Activated CD8-positive, alpha-beta T cell treated with anti-CD3 and anti-CD28 coated beads, Interleukin-2, amount 10 ng/mL, durations not matched to agents 7 days and 5 days (primary cell): ENCODE data around the gene ZFC3H1. TPM values are rescaled to one million over a fixed set of nuclear protein-coding genes. Genes with fewer than 3 reads are reported as not detected.
"Not testable (repeated sequence)": the region's sequence is repeated elsewhere in the genome, so short reads cannot be mapped to it uniquely, and the experiment has no call there.

Experiments used
- ATAC-seq: fragments of 150-1000 bp; cut with Tn5 transposase; one replicate; pipeline ENCODE4 v1.10.0; 2021; ENCODE audit warnings: moderate library complexity
- CTCF ChIA-PET: fragments of 350-600 bp; sonication (Branson Sonifier 250); formaldehyde crosslinking; loops from one replicate; lab custom pipeline; 2021; ENCODE audit warnings: antibody characterized with exemption; lab: Charles Lee
- POLR2A ChIA-PET: fragments of 350-600 bp; sonication (Branson Sonifier 250); formaldehyde crosslinking; loops from one replicate; lab custom pipeline; 2021; ENCODE audit warnings: antibody characterized with exemption; lab: Charles Lee
- DNase-seq: peaks from one replicate; pipeline ENCODE4 v3.0.0-alpha.2; 2020
- H3K27ac Mint-ChIP-seq: one replicate; pipeline ENCODE4 v1.8.0; 2021; ENCODE audit warnings: mild to moderate bottlenecking, mixed read lengths
- H3K27me3 Mint-ChIP-seq: one replicate; pipeline ENCODE4 v1.8.0; 2021; ENCODE audit warnings: low read depth, mixed read lengths
- H3K36me3 Mint-ChIP-seq: one replicate; pipeline ENCODE4 v1.8.0; 2021; ENCODE audit warnings: low read depth, mixed read lengths
- H3K4me1 Mint-ChIP-seq: one replicate; pipeline ENCODE4 v1.8.0; 2021; ENCODE audit warnings: low read depth, mixed read lengths
- H3K4me3 Mint-ChIP-seq: one replicate; pipeline ENCODE4 v1.8.0; 2021; ENCODE audit warnings: mild to moderate bottlenecking, mixed read lengths
- H3K9me3 Mint-ChIP-seq: one replicate; pipeline ENCODE4 v1.8.0; 2022; ENCODE audit warnings: mixed read lengths; ENCODE audit not compliant: insufficient read depth
- total RNA-seq, 2 experiments: library from RNA; stranded (reverse); gene quantifications; one replicate each; pipeline ENCODE4 v1.2.3, GENCODE V29; 2021

Gene ZFC3H1, protein sequence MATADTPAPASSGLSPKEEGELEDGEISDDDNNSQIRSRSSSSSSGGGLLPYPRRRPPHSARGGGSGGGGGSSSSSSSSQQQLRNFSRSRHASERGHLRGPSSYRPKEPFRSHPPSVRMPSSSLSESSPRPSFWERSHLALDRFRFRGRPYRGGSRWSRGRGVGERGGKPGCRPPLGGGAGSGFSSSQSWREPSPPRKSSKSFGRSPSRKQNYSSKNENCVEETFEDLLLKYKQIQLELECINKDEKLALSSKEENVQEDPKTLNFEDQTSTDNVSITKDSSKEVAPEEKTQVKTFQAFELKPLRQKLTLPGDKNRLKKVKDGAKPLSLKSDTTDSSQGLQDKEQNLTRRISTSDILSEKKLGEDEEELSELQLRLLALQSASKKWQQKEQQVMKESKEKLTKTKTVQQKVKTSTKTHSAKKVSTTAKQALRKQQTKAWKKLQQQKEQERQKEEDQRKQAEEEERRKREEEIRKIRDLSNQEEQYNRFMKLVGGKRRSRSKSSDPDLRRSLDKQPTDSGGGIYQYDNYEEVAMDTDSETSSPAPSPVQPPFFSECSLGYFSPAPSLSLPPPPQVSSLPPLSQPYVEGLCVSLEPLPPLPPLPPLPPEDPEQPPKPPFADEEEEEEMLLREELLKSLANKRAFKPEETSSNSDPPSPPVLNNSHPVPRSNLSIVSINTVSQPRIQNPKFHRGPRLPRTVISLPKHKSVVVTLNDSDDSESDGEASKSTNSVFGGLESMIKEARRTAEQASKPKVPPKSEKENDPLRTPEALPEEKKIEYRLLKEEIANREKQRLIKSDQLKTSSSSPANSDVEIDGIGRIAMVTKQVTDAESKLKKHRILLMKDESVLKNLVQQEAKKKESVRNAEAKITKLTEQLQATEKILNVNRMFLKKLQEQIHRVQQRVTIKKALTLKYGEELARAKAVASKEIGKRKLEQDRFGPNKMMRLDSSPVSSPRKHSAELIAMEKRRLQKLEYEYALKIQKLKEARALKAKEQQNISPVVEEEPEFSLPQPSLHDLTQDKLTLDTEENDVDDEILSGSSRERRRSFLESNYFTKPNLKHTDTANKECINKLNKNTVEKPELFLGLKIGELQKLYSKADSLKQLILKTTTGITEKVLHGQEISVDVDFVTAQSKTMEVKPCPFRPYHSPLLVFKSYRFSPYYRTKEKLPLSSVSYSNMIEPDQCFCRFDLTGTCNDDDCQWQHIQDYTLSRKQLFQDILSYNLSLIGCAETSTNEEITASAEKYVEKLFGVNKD (N-terminal part only)
- 10 to 100 TPM; 45.9 to 49.9 TPM for total RNA-seq

- H3K27me3 Mint-ChIP-seq: no peaks in the 10 kb centered on the region
- peak within 1 kb of the TSS; percentile 100 for H3K27ac Mint-ChIP-seq
- H3K4me1 Mint-ChIP-seq: peaks cover 38% of the 10 kb centered on the region
- DNase-seq: peak; percentile 96
- ChIA-PET POLR2A (interaction anchor here (0.6 to 3.0 kb wide), 23 partner anchors 9 to 1391 kb away, joined by 3 to 101 read pairs (median 6); partner anchors contain the start of genes RAB21, TBC1D15 and TMEM19), CTCF (interaction anchor here (0.9 to 4.2 kb wide), 8 partner anchors 10 to 175 kb away, joined by 3 to 41 read pairs (median 10); partner anchors contain the start of gene TMEM19)
- peaks cover 37% of the 10 kb centered on the region for H3K36me3 Mint-ChIP-seq
- ATAC-seq: peak; percentile 90
- H3K9me3 Mint-ChIP-seq: no peaks in the 10 kb centered on the region
- peak within 1 kb of the TSS; percentile 98 for H3K4me3 Mint-ChIP-seq
Measured at GRCh38 chr12:71663561-71664410, at the start of gene ZFC3H1, which contains the start of gene THAP2. ZFC3H1 (minus strand) TSS chr12:71663848; CDS start chr12:71663610, 238 bp downstream. THAP2 (plus strand) TSS chr12:71664301; CDS start chr12:71664510, 209 bp downstream.

DNA sequence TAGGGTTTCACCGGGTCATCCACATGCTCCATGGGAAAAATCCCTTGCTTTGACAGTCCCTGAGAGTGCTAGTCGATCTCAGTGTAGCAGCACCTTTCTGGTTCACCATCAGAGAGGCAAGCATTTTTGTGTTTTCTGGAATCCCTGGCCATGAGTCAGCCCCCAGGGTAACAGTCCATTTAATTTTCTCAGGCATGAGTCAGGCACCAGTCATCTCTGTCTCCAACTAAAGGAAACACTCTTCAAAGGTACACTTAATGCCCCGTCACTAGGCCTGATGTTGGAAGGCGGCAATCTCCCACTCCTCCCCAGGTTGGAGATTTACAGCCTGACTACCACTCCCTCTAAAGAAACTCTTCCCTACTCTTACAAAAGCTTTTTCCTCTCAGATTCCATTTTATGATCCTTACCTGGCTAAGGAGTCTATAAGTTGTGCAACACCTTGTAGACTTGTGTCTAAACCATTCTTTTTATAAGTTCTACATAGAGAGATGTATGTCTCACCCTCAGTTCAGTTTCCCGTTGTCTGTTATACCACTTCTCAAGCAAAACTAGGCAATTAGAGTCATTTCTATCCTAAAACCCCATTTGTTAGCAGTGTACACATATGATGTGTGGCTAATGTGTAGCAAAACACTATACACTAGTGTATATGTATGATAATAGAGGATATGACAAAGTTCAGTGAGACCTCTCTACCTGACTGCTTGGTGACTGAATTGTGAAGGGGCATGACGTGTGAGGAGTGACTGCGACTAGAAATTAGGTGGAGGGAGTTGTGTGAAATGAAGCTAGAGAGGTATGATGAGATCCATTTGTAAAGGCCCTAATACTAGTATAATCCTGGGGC, 46.9 kb upstream of the ZFC3H1 start:
- ChIA-PET CTCF (no interaction called here), POLR2A (no interaction called here)
- DNase-seq (no peak), ATAC-seq (no peak)
- Mint-ChIP-seq H3K4me3 (no peak overlapping the region), H3K9me3 (peaks cover 16% of the 10 kb centered on the region), H3K27me3 (peaks cover 11% of the 10 kb centered on the region), H3K27ac (no peak overlapping the region), H3K4me1 (peaks cover 9% of the 10 kb centered on the region), H3K36me3 (peaks cover 5% of the 10 kb centered on the region)

- peaks cover 11% of the 10 kb centered on the region for H3K9me3 Mint-ChIP-seq
- H3K36me3 Mint-ChIP-seq: peaks cover 9% of the 10 kb centered on the region
- ATAC-seq (no peak), DNase-seq (no peak)
- CTCF ChIA-PET: no interaction called here
- peaks cover 11% of the 10 kb centered on the region for H3K27me3 Mint-ChIP-seq
- no peak overlapping the region for H3K27ac Mint-ChIP-seq
- H3K4me1 Mint-ChIP-seq: peaks cover 9% of the 10 kb centered on the region
- POLR2A ChIA-PET: interaction anchor here (1.6 to 1.9 kb wide), 2 partner anchors 22 to 46 kb away, joined by 5 to 6 read pairs; partner anchors contain the start of gene ZFC3H1
- H3K4me3 Mint-ChIP-seq: no peak overlapping the region
Measured at GRCh38 chr12:71708658-71709057, 45.0 kb upstream of the ZFC3H1 start.

DNA sequence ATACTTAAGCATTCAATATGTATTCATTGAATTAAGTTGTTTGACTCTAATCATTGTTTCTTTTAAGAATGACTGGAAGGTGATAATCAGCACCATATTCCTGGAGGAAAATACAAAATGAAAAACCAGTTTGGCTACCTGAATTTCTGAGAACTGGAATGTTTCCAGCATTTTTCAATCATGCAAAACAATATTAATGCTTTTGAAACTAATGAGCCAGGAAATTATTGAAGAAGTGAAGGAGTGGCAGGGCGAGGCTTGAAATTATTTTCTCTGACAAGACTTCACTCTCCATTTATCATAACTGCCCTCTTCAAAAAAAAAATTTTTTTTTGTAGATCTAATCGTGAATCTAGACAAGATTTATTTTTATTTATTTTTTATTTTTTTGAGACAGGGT, 41.3 kb upstream of the ZFC3H1 start:
- DNase-seq (no peak), ATAC-seq (no peak)
- H3K4me1 Mint-ChIP-seq: peaks cover 9% of the 10 kb centered on the region
- no peaks in the 10 kb centered on the region for H3K9me3 Mint-ChIP-seq
- H3K36me3 Mint-ChIP-seq: peaks cover 27% of the 10 kb centered on the region
- no peak overlapping the region for H3K27ac Mint-ChIP-seq
- no peaks in the 10 kb centered on the region for H3K27me3 Mint-ChIP-seq
- H3K4me3 Mint-ChIP-seq: no peak overlapping the region
- ChIA-PET CTCF (no interaction called here), POLR2A (no interaction called here)

DNA sequence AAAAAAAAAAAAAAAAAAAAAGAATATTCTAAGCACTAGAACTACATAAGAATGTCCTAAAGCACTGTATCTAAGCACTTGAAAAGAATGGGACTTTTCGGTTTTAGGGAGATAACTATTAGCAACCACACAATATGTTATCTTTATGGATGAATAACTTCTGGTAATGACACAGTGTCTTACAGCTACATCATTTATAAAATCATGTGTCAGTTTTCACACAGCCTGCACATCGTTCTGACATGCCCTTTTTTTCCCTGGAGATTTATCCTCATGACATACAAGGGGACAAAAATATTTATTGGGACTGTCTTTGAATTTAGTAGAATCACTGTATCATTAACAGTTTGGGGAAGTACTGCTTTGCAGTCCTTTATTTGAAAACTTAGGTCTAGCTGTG, 39.6 kb upstream of the ZFC3H1 start:
- H3K36me3 Mint-ChIP-seq: peaks cover 41% of the 10 kb centered on the region
- H3K4me3 Mint-ChIP-seq: no peak overlapping the region
- H3K4me1 Mint-ChIP-seq: peaks cover 8% of the 10 kb centered on the region
- CTCF ChIA-PET: interaction anchor here (2.2 kb wide), 1 partner anchor 44 kb away, joined by 5 read pairs; no protein-coding TSS in a partner anchor
- ATAC-seq (no peak), DNase-seq (no peak)
- H3K9me3 Mint-ChIP-seq: no peaks in the 10 kb centered on the region
- H3K27me3 Mint-ChIP-seq: no peaks in the 10 kb centered on the region
- no peak overlapping the region for H3K27ac Mint-ChIP-seq
- POLR2A ChIA-PET: interaction anchor here (1.3 kb wide), 1 partner anchor 17 kb away, joined by 4 read pairs; the partner anchor contains the start of gene TMEM19

GRCh38 chr12:71702590-71702989, 38.9 kb upstream of the ZFC3H1 start:
- peaks cover 2% of the 10 kb centered on the region for H3K4me1 Mint-ChIP-seq
- H3K9me3 Mint-ChIP-seq: no peaks in the 10 kb centered on the region
- H3K4me3 Mint-ChIP-seq: no peak overlapping the region
- peaks cover 43% of the 10 kb centered on the region for H3K36me3 Mint-ChIP-seq
- ChIA-PET POLR2A (no interaction called here), CTCF (interaction anchor here (2.2 kb wide), 1 partner anchor 45 kb away, joined by 5 read pairs; no protein-coding TSS in a partner anchor)
- H3K27ac Mint-ChIP-seq: no peak overlapping the region
- H3K27me3 Mint-ChIP-seq: no peaks in the 10 kb centered on the region
- ATAC-seq (no peak), DNase-seq (no peak)

GRCh38 chr12:71702181-71702580, 38.5 kb upstream of the ZFC3H1 start:
- H3K4me3 Mint-ChIP-seq, H3K4me1 Mint-ChIP-seq, H3K9me3 Mint-ChIP-seq, H3K27me3 Mint-ChIP-seq, DNase-seq, H3K27ac Mint-ChIP-seq, POLR2A ChIA-PET, ATAC-seq: not testable (repeated sequence)
- H3K36me3 Mint-ChIP-seq: peaks cover 46% of the 10 kb centered on the region
- CTCF ChIA-PET: interaction anchor here (2.2 kb wide), 1 partner anchor 45 kb away, joined by 5 read pairs; no protein-coding TSS in a partner anchor

DNA sequence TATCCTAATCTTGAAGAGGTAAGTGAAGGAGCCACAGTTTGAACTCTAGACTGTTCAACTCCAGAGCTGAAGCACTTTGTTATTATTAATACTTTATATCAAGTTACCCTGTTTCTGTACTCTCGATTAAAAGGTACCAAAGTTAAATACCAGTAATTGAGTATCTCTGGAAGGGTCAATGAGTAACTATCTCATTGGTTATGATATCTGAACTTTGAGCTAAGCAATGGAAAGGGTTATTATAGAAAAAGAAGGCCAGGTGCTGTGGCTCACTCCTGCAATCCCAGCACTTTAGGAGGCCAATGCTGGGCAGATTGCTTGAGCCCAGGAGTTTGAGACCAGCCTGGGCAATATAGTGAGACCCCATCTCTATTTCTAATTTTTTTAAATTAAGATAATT, 32.1 kb upstream of the ZFC3H1 start:
- ChIA-PET POLR2A (no interaction called here), CTCF (no interaction called here)
- H3K27me3 Mint-ChIP-seq: no peaks in the 10 kb centered on the region
- no peak overlapping the region for H3K27ac Mint-ChIP-seq
- peaks cover 46% of the 10 kb centered on the region for H3K36me3 Mint-ChIP-seq
- H3K4me3 Mint-ChIP-seq: no peak overlapping the region
- DNase-seq (no peak), ATAC-seq (no peak)
- peaks cover 11% of the 10 kb centered on the region for H3K4me1 Mint-ChIP-seq
- no peaks in the 10 kb centered on the region for H3K9me3 Mint-ChIP-seq

DNA sequence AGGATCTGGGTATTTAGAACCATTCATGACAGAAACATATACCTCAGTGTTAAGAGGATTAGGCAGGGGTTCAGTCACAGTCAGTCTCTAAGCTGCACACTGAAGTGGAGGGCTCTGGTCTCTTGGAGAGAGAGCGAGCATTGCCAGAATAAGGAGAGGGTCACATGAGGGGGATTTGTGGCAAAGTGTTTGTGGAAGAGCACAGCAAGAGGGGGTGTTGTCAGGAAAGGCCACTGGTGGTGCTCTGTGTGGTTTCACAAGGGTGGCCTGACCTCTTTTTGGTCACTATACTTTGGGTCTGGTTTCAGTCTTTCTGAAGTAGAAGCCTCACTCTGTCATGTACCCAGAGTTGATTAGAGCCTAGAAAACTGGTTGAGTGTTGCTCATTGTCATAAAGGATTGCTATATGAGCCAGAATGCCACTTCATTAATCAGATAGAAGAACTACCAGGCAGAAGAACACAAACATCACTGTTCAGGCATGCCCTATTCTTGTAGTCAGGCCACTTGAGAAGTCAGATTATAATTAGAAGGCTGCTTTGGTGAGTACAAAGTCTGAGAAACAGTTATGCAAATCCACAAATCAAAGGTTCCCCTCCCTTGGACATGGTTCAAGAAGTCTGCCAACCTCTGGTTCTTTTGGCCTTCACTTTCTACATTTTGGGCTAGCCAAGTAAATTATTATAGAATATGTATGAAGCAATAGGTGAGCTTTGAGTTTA, 30.6 kb upstream of the ZFC3H1 start:
- no peaks in the 10 kb centered on the region for H3K9me3 Mint-ChIP-seq
- no peaks in the 10 kb centered on the region for H3K27me3 Mint-ChIP-seq
- H3K4me3 Mint-ChIP-seq: no peak overlapping the region
- ChIA-PET CTCF (interaction anchor here (1.0 kb wide), 1 partner anchor 8 kb away, joined by 3 read pairs; no protein-coding TSS in a partner anchor), POLR2A (no interaction called here)
- peaks cover 36% of the 10 kb centered on the region for H3K36me3 Mint-ChIP-seq
- ATAC-seq (no peak), DNase-seq (no peak)
- peaks cover 13% of the 10 kb centered on the region for H3K4me1 Mint-ChIP-seq
- H3K27ac Mint-ChIP-seq: no peak overlapping the region
